OCI-LY3 (cell line): ENCODE measurements around the gene FAM43A.

Source experiments
- H2AFZ ChIP-seq: fragments of 200-600, 300-600 bp; shearing (Covaris generic); 2 replicates; pipeline ENCODE4 v1.6.0; 2014; ENCODE audit warnings: antibody characterized with exemption, low read depth, low read length
- H3K27ac ChIP-seq: fragments of 200-600, 300-600 bp; sonication (generic); 2 replicates; pipeline ENCODE4 v1.5.1; 2014; ENCODE audit warnings: mild to moderate bottlenecking, low read length, moderate library complexity, mixed read lengths
- H3K27me3 ChIP-seq: fragments of 200-600, 300-600 bp; sonication (generic); 2 replicates; pipeline ENCODE4 v1.6.1; 2014; ENCODE audit warnings: low read depth, low read length, mixed read lengths
- H3K36me3 ChIP-seq: fragments of 200-600, 300-600 bp; sonication (generic); replicated peaks from 2 replicates; pipeline ENCODE3; 2014; ENCODE audit warnings: low read depth, low read length, mixed read lengths
- H3K4me1 ChIP-seq: fragments of 300-600, 200-600 bp; sonication (generic); 2 replicates; pipeline ENCODE4 v1.6.1; 2014; ENCODE audit warnings: low read length, mixed read lengths
- H3K4me2 ChIP-seq: fragments of 200-600, 300-600 bp; sonication (generic); 2 replicates; pipeline ENCODE4 v1.6.1; 2014; ENCODE audit warnings: low read length, mixed read lengths
- H3K4me3 ChIP-seq: fragments of 300-600, 200-600 bp; sonication (generic); 2 replicates; pipeline ENCODE4 v1.5.1; 2014; ENCODE audit warnings: antibody characterized with exemption, mild to moderate bottlenecking, low read length, moderate library complexity
- H3K79me2 ChIP-seq: fragments of 300-600, 200-600 bp; shearing (Covaris generic); 2 replicates; pipeline ENCODE4 v1.6.1; 2014; ENCODE audit warnings: mild to moderate bottlenecking, low read length, mixed read lengths
- H3K9ac ChIP-seq: fragments of 300-600, 200-600 bp; shearing (Covaris generic); 2 replicates; pipeline ENCODE4 v1.6.0; 2014; ENCODE audit warnings: mild to moderate bottlenecking, low read length, moderate library complexity
- H3K9me3 ChIP-seq: fragments of 200-600, 300-600 bp; shearing (Covaris generic); 2 replicates; pipeline ENCODE4 v1.6.1; 2014; ENCODE audit warnings: low read length, mixed read lengths; ENCODE audit not compliant: insufficient read depth
- H4K20me1 ChIP-seq: fragments of 200-600, 300-600 bp; sonication (generic); 2 replicates; pipeline ENCODE4 v1.6.1; 2016; ENCODE audit warnings: low read length, mixed read lengths; ENCODE audit not compliant: insufficient read depth
- EZH2phosphoT487 ChIP-seq: fragments of 200-600 bp; shearing (Covaris generic); IDR thresholded peaks from 2 replicates; pipeline ENCODE4 v1.6.1; 2018; ENCODE audit warnings: antibody characterized with exemption, mixed run types, low read depth
- TF ChIP-seq, protein P1 (sequence below): fragments of 200-600, 300-600 bp; sonication (generic); IDR thresholded peaks from 2 replicates; pipeline ENCODE4 v1.5.1; 2014; ENCODE audit warnings: antibody characterized with exemption, low read length, low read depth

FAM43A gene

DNA sequence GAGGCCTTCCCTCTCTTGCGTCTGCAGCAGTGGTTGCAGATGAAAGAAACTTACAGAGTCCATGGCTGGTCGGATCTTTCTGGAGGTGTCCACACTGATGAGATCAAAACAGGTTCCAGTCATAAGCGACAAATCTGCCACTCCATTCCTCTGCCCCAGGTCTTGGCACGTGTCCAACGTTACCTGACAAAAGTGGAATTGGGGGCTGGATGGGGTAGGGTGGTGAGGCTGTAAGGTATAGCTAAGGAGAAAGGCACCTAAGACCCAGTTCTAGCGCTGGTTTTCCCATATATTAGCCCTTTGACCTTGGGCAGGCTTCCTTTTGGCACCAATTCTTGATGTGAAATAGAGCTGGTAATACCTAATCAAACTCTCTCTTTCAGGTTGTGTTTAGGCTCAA is 11.0 kb downstream of the FAM43A start:
- Histone ChIP-seq H4K20me1 (no peaks in the 10 kb centered on the region), H3K79me2 (no peaks in the 10 kb centered on the region), H3K4me1 (peaks cover 29% of the 10 kb centered on the region), H3K27me3 (peaks cover 20% of the 10 kb centered on the region; the same call in 1 of the 2 replicates), H3K4me2 (no peak overlapping the region), H3K9me3 (no peaks in the 10 kb centered on the region), H3K27ac (no peak overlapping the region), H3K36me3 (no peaks in the 10 kb centered on the region), H3K9ac (no peak overlapping the region), H3K4me3 (no peak overlapping the region), H2AFZ (no peak overlapping the region)
- TF ChIP-seq, protein P1, sequence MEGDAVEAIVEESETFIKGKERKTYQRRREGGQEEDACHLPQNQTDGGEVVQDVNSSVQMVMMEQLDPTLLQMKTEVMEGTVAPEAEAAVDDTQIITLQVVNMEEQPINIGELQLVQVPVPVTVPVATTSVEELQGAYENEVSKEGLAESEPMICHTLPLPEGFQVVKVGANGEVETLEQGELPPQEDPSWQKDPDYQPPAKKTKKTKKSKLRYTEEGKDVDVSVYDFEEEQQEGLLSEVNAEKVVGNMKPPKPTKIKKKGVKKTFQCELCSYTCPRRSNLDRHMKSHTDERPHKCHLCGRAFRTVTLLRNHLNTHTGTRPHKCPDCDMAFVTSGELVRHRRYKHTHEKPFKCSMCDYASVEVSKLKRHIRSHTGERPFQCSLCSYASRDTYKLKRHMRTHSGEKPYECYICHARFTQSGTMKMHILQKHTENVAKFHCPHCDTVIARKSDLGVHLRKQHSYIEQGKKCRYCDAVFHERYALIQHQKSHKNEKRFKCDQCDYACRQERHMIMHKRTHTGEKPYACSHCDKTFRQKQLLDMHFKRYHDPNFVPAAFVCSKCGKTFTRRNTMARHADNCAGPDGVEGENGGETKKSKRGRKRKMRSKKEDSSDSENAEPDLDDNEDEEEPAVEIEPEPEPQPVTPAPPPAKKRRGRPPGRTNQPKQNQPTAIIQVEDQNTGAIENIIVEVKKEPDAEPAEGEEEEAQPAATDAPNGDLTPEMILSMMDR = no peak
- TF ChIP-seq EZH2phosphoT487 = no peak

DNA sequence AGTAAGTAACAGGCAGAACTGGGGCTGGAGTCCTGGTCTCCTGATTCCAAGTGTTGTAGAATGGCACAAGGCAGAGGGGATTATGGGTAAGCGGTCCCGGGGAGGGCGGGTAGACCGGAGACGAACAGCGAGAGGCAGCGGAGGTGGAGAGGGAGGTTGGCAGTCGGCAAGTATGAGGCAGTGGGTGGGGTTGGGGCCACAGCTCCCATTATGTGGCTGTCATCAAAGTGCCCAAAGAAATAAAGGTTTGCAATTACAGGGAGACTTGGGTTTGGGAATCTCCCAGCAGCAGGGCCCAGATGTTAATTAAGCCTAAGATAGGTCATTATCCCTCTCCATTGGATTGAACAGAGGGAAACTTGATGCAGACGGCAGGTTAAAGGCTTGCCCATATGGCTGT is 16.9 kb downstream of the FAM43A start:
- Histone ChIP-seq H3K36me3 (no peaks in the 10 kb centered on the region), H3K9me3 (no peaks in the 10 kb centered on the region)

DNA sequence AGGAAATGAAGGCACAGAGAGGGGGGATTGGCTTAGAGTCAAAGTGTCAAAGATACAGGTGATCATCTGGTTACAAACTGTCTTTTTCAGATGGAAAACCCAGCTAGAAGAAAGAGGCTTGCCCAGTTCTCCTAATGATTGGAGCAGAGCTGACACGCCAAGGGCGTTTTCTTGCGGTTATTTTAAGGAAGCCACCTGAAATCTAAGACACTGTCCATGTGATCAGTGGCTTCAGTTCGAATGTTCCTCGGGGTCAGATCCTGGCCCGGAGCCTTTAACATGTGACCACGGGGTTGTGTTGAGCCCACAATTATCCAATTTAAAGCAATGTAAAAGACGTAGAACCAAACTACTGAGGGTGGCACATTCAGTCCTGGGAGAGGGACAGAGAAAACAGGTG is 19.5 kb downstream of the FAM43A start:
- no peaks in the 10 kb centered on the region for H4K20me1 ChIP-seq
- no peaks in the 10 kb centered on the region for H3K36me3 ChIP-seq
- H2AFZ ChIP-seq = no peak overlapping the region
- H3K79me2 ChIP-seq = no peaks in the 10 kb centered on the region
- no peak overlapping the region for H3K4me3 ChIP-seq
- H3K27ac ChIP-seq = no peak overlapping the region
- no peak for TF ChIP-seq EZH2phosphoT487
- TF ChIP-seq, protein P1 = no peak
- H3K9me3 ChIP-seq = no peaks in the 10 kb centered on the region
- H3K4me1 ChIP-seq = no peaks in the 10 kb centered on the region
- no peak overlapping the region for H3K4me2 ChIP-seq
- H3K9ac ChIP-seq = no peak overlapping the region
- H3K27me3 ChIP-seq = peaks cover 8% of the 10 kb centered on the region; the same call in 1 of the 2 replicates

More for the DNA sequence above, 16.9 kb downstream of the FAM43A start:
- no peaks in the 10 kb centered on the region for H3K79me2 ChIP-seq
- no peaks in the 10 kb centered on the region for H3K4me1 ChIP-seq
- H3K9ac ChIP-seq = no peak overlapping the region
- peaks cover 11% of the 10 kb centered on the region; the same call in 1 of the 2 replicates for H3K27me3 ChIP-seq
- no peak overlapping the region for H3K27ac ChIP-seq
- H2AFZ ChIP-seq = no peak overlapping the region
- no peaks in the 10 kb centered on the region for H4K20me1 ChIP-seq
- TF ChIP-seq, protein P1 = no peak
- TF ChIP-seq EZH2phosphoT487 = no peak
- H3K4me2 ChIP-seq = no peak overlapping the region
- H3K4me3 ChIP-seq = no peak overlapping the region

DNA sequence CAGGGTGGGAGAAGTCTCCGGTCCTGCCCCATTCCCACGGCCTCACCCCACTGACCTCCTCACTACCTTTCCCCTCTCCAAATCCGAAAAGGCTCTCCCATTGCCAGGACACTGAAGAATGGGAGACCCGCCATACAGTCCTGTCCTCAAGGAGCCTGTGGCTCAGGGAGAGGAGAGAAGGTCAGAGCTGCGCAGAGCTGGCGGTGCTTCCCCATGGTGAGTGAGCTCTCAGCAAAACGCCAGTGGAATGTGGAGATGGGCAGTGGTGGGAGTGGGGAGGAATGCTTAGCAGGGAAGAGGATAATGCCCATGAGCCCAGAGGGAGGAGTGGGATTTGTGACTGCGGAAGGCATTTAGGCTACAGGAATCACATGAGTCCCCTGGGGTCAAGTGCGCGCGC is 20.1 kb downstream of the FAM43A start:
- TF ChIP-seq EZH2phosphoT487 = no peak
- TF ChIP-seq, protein P1 = no peak
- Histone ChIP-seq H3K4me1 (no peaks in the 10 kb centered on the region), H3K79me2 (no peaks in the 10 kb centered on the region), H3K27ac (no peak overlapping the region), H3K36me3 (no peaks in the 10 kb centered on the region), H3K27me3 (peaks cover 8% of the 10 kb centered on the region; the same call in 1 of the 2 replicates), H3K9me3 (no peaks in the 10 kb centered on the region), H2AFZ (no peak overlapping the region), H4K20me1 (no peaks in the 10 kb centered on the region), H3K9ac (no peak overlapping the region), H3K4me3 (no peak overlapping the region), H3K4me2 (no peak overlapping the region)
